Spleen (tissue), 11 donors: ENCODE measurements around the gene SORCS2. TPM values are rescaled to one million over a fixed set of nuclear protein-coding genes. Genes with fewer than 3 reads are reported as not detected.
A peak's percentile ranks its signal among the peaks of the same experiment; 100 is the strongest.

ENCODE experiments used
- DNase-seq: peaks from one replicate; pipeline ENCODE4 v3.0.0-alpha.2; 2020
- H3K27ac ChIP-seq, 8 donors: fragments of 200-600 bp; sonication (generic) in 7 of 8; 1 replicate in 4 of 8; 2 replicates in 4 of 8; pipeline versions ENCODE4 v1.5.0 to v1.8.0; 2016 to 2021; ENCODE audit warnings: inconsistent platforms in 4 of 8, mild to moderate bottlenecking in 4 of 8, moderate library complexity in 1 of 8
- H3K27me3 ChIP-seq, 7 donors: fragments of 200-600 bp; sonication (generic) in 6 of 7; replicated peaks in 1 of 7; 1 replicate in 4 of 7; 2 replicates in 3 of 7; pipeline versions ENCODE4 v1.5.0 to v1.8.0; 2016 to 2021; ENCODE audit warnings: inconsistent platforms in 3 of 7, mild to moderate bottlenecking in 1 of 7
- H3K36me3 ChIP-seq, 6 donors: fragments of 200-600 bp; sonication (generic) in 5 of 6; 1 replicate in 4 of 6; 2 replicates in 2 of 6; pipeline versions ENCODE4 v1.5.0 to v1.8.0; 2016 to 2021; ENCODE audit warnings: inconsistent platforms in 2 of 6
- H3K4me1 ChIP-seq, 6 donors: fragments of 200-600 bp; sonication (generic) in 5 of 6; 1 replicate in 3 of 6; 2 replicates in 3 of 6; pipeline versions ENCODE4 v1.5.0 to v1.8.0; 2016 to 2021; ENCODE audit warnings: inconsistent platforms in 3 of 6
- H3K4me3 ChIP-seq, 8 donors: fragments of 200-600 bp; sonication (generic) in 7 of 8; 1 replicate in 4 of 8; 2 replicates in 4 of 8; pipeline versions ENCODE4 v1.5.0 to v1.8.0; 2016 to 2021; ENCODE audit warnings: inconsistent platforms in 4 of 8, mild to moderate bottlenecking in 4 of 8, moderate library complexity in 2 of 8
- H3K9me3 ChIP-seq, 8 donors: fragments of 200-600 bp; sonication (generic) in 7 of 8; 1 replicate in 4 of 8; 2 replicates in 4 of 8; pipeline versions ENCODE4 v1.5.0 to v1.8.0; 2016 to 2021; ENCODE audit warnings: inconsistent platforms in 4 of 8
- CTCF ChIP-seq, 11 experiments: fragments of 200-600 bp in 7 of 11; fragments of 450-650 bp in 4 of 11; sonication (generic) in 4 of 11; IDR thresholded peaks in 8 of 11; conservative IDR thresholded peaks in 3 of 11; 1 replicate in 7 of 11; 2 replicates in 4 of 11; pipeline versions ENCODE4 v1.4.0 to v1.8.0; 2016 to 2021; ENCODE audit warnings: antibody characterized with exemption in 11 of 11, inconsistent platforms in 4 of 11, mild to moderate bottlenecking in 1 of 11
- POLR2A ChIP-seq, 3 donors: fragments of 450-650 bp; IDR thresholded peaks; one replicate each; pipeline ENCODE4 v1.5.1; 2017; ENCODE audit warnings: antibody characterized with exemption in 3 of 3, mild to moderate bottlenecking in 1 of 3
- POLR2AphosphoS5 ChIP-seq, 3 donors: sonication (generic); formaldehyde crosslinking; IDR thresholded peaks; one replicate each; pipeline ENCODE4 v1.5.1; 2017; ENCODE audit warnings: antibody characterized with exemption in 3 of 3
- WGBS, 5 donors: extraction: QIAGEN DNeasy Blood & Tissue Kit in 3 of 5; methylation state at CpG; one replicate each; pipeline versions ENCODE4 v1.1.5 to v1.1.7; 2013 to 2018; 5-methylcytosine and 5-hydroxymethylcytosine counted together
- intact Hi-C: fragments of 100-400 bp; cut with DNase I; formaldehyde crosslinking; loops from one replicate; pipeline ENCODE4 v1.15.0; 2023; ENCODE audit warnings: low total_unique reads
- polyA plus RNA-seq, 3 donors: library from polyadenylated mRNA; stranded (reverse); fragments of 200-250 nt; gene quantifications; one replicate each; pipeline ENCODE4 v1.2.1, GENCODE V29; 2013
- total RNA-seq, 7 donors: library from RNA; depleted of rRNA in 3 of 7; stranded (reverse); fragments of >200 nt in 3 of 7; fragmentation: NEBNext Ultra II Directional in 4 of 7; extraction: Animal tissue kit (Norgen Biotek cat#: 25700) in 4 of 7; gene quantifications; one replicate each; pipeline versions ENCODE4 v1.1.0 to v1.2.1, GENCODE V29; 2016 to 2021
- donor health status: healthy with polysubstance abuse.
- donor health status: DM: no; HTN: no; CAD: no; lungs with moderate emphysema.
- donor health status: DM: no; HTN: no; CAD: no.
- donor health status: Bipolar disorder and iron deficiency.
- donor health status: healthy.
- donor health status: DM: no; HTN: no; CAD: no.
- donor health status: DM: yes; HTN: yes; CAD: no.

The SORCS2 gene
- total and polyA plus RNA-seq, 10 donors, result 0.33 to 1.6 (median 0.60) TPM

DNA sequence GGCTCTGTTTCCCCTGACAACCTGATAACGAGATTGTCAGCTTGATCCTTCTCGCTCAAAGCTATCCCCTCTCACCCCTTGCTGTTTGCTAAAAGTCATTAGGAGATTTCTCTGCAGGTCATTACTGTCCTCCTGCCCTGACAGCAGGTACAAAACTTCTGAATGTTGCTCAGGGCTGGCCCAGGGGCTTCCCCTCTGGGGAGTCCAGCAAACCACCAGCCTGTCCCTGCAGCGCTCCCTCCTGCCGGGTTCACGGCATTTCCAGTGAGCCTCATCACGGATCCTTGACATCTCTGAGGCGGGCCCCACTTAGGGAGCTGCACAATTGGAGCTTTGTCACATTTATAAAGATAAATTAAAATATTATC lies 5.2 kb upstream of the SORCS2 start:
- Histone ChIP-seq H3K9me3 (no peaks in the 10 kb centered on the region), H3K4me3 (no peak overlapping the region), H3K27me3 (peaks cover 0 to 66% (median 22%) of the 10 kb centered on the region in 7 donors), H3K4me1 (peaks cover 0 to 10% (median 3%) of the 10 kb centered on the region in 6 donors), H3K36me3 (no peaks in the 10 kb centered on the region), H3K27ac (no peak overlapping the region)
- DNase-seq, result peak; percentile 41
- intact Hi-C loops, result loop anchor here (10.0 kb wide), 1 partner anchor 442 kb away; no protein-coding TSS in a partner anchor
- TF ChIP-seq POLR2A (IDR thresholded peaks at IDR 0.05), result no peak
- no peak for TF ChIP-seq POLR2AphosphoS5 (IDR thresholded peaks at IDR 0.05)
- TF ChIP-seq CTCF (IDR thresholded peaks at IDR 0.05 in 8 of 11, conservative IDR thresholded peaks at IDR 0.05 in 3 of 11), result no peak
- 44 to 63% (median 57%) methylated on average over 7 of the region's 7 CpGs for WGBS, 5 donors

DNA sequence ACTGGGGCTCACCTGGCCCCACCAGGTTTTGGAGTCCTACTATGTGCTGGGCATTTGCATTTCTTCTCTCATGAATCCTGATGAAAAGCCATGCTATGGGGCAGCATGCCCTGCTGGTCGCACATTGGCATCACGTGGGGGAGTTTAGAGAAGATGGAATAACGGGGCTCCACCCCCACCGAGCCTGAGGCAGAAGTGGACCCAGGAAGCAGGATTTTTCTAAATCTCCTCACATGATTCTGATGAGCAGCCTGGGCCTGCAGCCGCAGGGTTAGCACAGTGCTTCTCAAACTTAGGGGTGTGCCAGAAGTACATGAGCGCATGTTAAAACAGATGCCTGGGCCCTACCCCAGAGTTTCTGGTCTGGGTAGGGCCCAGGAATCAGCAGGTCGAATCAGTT lies 4.6 kb upstream of the SORCS2 start:
- Histone ChIP-seq H3K36me3 (no peaks in the 10 kb centered on the region), H3K27ac (no peak overlapping the region), H3K4me3 (no peak overlapping the region), H3K27me3 (peaks cover 0 to 72% (median 24%) of the 10 kb centered on the region in 7 donors), H3K9me3 (no peaks in the 10 kb centered on the region), H3K4me1 (peaks cover 0 to 11% (median 4%) of the 10 kb centered on the region in 6 donors)
- WGBS, 5 donors, result 71 to 83% (median 76%) methylated on average over 6 to 7 of the region's 7 CpGs
- no peak for TF ChIP-seq POLR2A (IDR thresholded peaks at IDR 0.05)
- no peak for TF ChIP-seq POLR2AphosphoS5 (IDR thresholded peaks at IDR 0.05)
- no peak for TF ChIP-seq CTCF (IDR thresholded peaks at IDR 0.05 in 8 of 11, conservative IDR thresholded peaks at IDR 0.05 in 3 of 11)
- intact Hi-C loops, result loop anchor here (10.0 kb wide), 1 partner anchor 443 kb away; no protein-coding TSS in a partner anchor
- DNase-seq, result no peak

GRCh38 chr4:7189066-7189465 lies 3.3 kb upstream of the SORCS2 start:
- H3K36me3 ChIP-seq, result no peaks in the 10 kb centered on the region
- peaks cover 5 to 21% (median 13%) of the 10 kb centered on the region in 6 donors for H3K4me1 ChIP-seq
- H3K9me3 ChIP-seq, result no peaks in the 10 kb centered on the region
- no peak overlapping the region for H3K27ac ChIP-seq
- TF ChIP-seq POLR2AphosphoS5 (IDR thresholded peaks at IDR 0.05), result no peak
- TF ChIP-seq CTCF (IDR thresholded peaks at IDR 0.05 in 8 of 11, conservative IDR thresholded peaks at IDR 0.05 in 3 of 11), result no peak
- TF ChIP-seq POLR2A (IDR thresholded peaks at IDR 0.05), result no peak
- no peak overlapping the region for H3K4me3 ChIP-seq
- WGBS, 5 donors, result 63 to 80% (median 70%) methylated on average over 12 of the region's 12 CpGs
- peak; percentile 54 for DNase-seq
- intact Hi-C loops, result loop anchor here (10.0 kb wide), 1 partner anchor 444 kb away; no protein-coding TSS in a partner anchor
- peaks cover 0 to 86% (median 37%) of the 10 kb centered on the region in 7 donors for H3K27me3 ChIP-seq

- H3K4me3 ChIP-seq, result no peak overlapping the region
- WGBS, 5 donors, result 44 to 46% (median 44%) methylated on average over 11 of the region's 11 CpGs
- H3K27me3 ChIP-seq, result peaks cover 0 to 92% (median 43%) of the 10 kb centered on the region in 7 donors
- no peak for DNase-seq
- no peak for TF ChIP-seq CTCF (IDR thresholded peaks at IDR 0.05 in 8 of 11, conservative IDR thresholded peaks at IDR 0.05 in 3 of 11)
- no peak for TF ChIP-seq POLR2AphosphoS5 (IDR thresholded peaks at IDR 0.05)
- no peak for TF ChIP-seq POLR2A (IDR thresholded peaks at IDR 0.05)
- H3K4me1 ChIP-seq, result peaks cover 5 to 21% (median 13%) of the 10 kb centered on the region in 6 donors
- H3K27ac ChIP-seq, result no peak overlapping the region
- no peaks in the 10 kb centered on the region for H3K36me3 ChIP-seq
- H3K9me3 ChIP-seq, result no peaks in the 10 kb centered on the region
- intact Hi-C loops, result loop anchor here (5.0 to 10.0 kb wide), 3 partner anchors 445 to 613 kb away; no protein-coding TSS in a partner anchor
These were observed 2.7 kb upstream of the SORCS2 start for GRCh38 chr4:7189475-7190277.
